GM23338 (cell line): ENCODE results near the gene BMPR2. TPM values are rescaled to one million over a fixed set of nuclear protein-coding genes. Genes with fewer than 3 reads are reported as not detected.

ENCODE experiments used
- ATAC-seq: fragments of 200-7000 bp; cut with Tn5 transposase; 3 replicates; pipeline ENCODE4 v1.9.1; 2020
- DNase-seq: peaks from one replicate; pipeline ENCODE4 v3.0.0-alpha.2; 2015; ENCODE audit warnings: low spot score
- H2AFZ ChIP-seq: fragments of 200-600 bp; sonication (generic); 2 replicates; pipeline ENCODE4 v1.8.0; 2016; ENCODE audit warnings: antibody characterized with exemption, mild to moderate bottlenecking, moderate library complexity
- H3F3A ChIP-seq: fragments of 200-600 bp; sonication (generic); replicated peaks from 2 replicates; pipeline ENCODE4 v1.8.0; 2017; ENCODE audit warnings: antibody characterized with exemption, mixed run types, low read depth
- H3K27ac ChIP-seq: fragments of 200-600 bp; sonication (generic); 2 replicates; pipeline ENCODE4 v1.6.1; 2016; ENCODE audit warnings: low read depth
- H3K27me3 ChIP-seq: fragments of 200-600 bp; sonication (generic); 2 replicates; pipeline ENCODE4 v1.8.0; 2016; ENCODE audit warnings: mild to moderate bottlenecking, mixed run types, moderate library complexity; ENCODE audit not compliant: insufficient read depth
- H3K36me3 ChIP-seq: fragments of 200-600 bp; sonication (generic); 2 replicates; pipeline ENCODE4 v1.8.0; 2016; ENCODE audit warnings: mild to moderate bottlenecking; ENCODE audit not compliant: insufficient read depth
- H3K4me1 ChIP-seq: fragments of 200-600 bp; sonication (generic); 2 replicates; pipeline ENCODE4 v1.8.0; 2016; ENCODE audit warnings: mild to moderate bottlenecking, moderate library complexity; ENCODE audit not compliant: insufficient read depth
- H3K4me2 ChIP-seq: fragments of 200-600 bp; sonication (generic); 2 replicates; pipeline ENCODE4 v1.7.1; 2017; ENCODE audit warnings: mixed run types
- H3K4me3 ChIP-seq: fragments of 200-600 bp; sonication (generic); 2 replicates; pipeline ENCODE4 v1.6.1; 2016; ENCODE audit warnings: mixed run types
- H3K79me2 ChIP-seq: fragments of 200-600 bp; sonication (generic); replicated peaks from 2 replicates; pipeline ENCODE4 v1.8.0; 2017; ENCODE audit warnings: mild to moderate bottlenecking; ENCODE audit not compliant: insufficient read depth
- H3K9me2 ChIP-seq: fragments of 200-600 bp; sonication (generic); 2 replicates; pipeline ENCODE4 v1.8.0; 2017; ENCODE audit not compliant: insufficient read depth
- H4K20me1 ChIP-seq: fragments of 200-600 bp; sonication (generic); replicated peaks from 2 replicates; pipeline ENCODE4 v1.8.0; 2017; ENCODE audit warnings: mild to moderate bottlenecking; ENCODE audit not compliant: insufficient read depth
- H3K27ac Mint-ChIP-seq: 2 replicates; pipeline ENCODE4 v1.8.0; 2020; ENCODE audit warnings: inconsistent platforms, mild to moderate bottlenecking, moderate library complexity, mixed read lengths
- H3K27me3 Mint-ChIP-seq: 3 replicates; pipeline ENCODE4 v1.8.0; 2022; ENCODE audit warnings: low read depth, mild to moderate bottlenecking, moderate library complexity, mixed read lengths, inconsistent platforms; ENCODE audit not compliant: insufficient read depth, poor library complexity
- H3K36me3 Mint-ChIP-seq: 3 replicates; pipeline ENCODE4 v1.8.0; 2021; ENCODE audit warnings: low read depth, mild to moderate bottlenecking, inconsistent platforms, moderate library complexity, mixed read lengths
- H3K4me1 Mint-ChIP-seq: 3 replicates; pipeline ENCODE4 v1.8.0; 2020; ENCODE audit warnings: mild to moderate bottlenecking, inconsistent platforms, mixed read lengths
- H3K4me3 Mint-ChIP-seq: 3 replicates; pipeline ENCODE4 v1.8.0; 2021; ENCODE audit warnings: moderate library complexity, mild to moderate bottlenecking, inconsistent platforms, mixed read lengths
- H3K9me3 Mint-ChIP-seq: 3 replicates; pipeline ENCODE4 v1.8.0; 2020; ENCODE audit warnings: moderate library complexity, mild to moderate bottlenecking, inconsistent platforms, mixed read lengths
- CREB1 ChIP-seq: fragments of 250-450 bp; sonication (Bioruptor Pico); IDR thresholded peaks from 2 replicates; pipeline ENCODE4 v1.5.0; 2020; ENCODE audit warnings: low read depth, mild to moderate bottlenecking, moderate library complexity
- EZH2phosphoT487 ChIP-seq: fragments of 200-600 bp; sonication (generic); IDR thresholded peaks from one replicate; pipeline ENCODE4 v1.8.1; 2018; ENCODE audit warnings: antibody characterized with exemption; ENCODE audit not compliant: unreplicated experiment
- JUNB ChIP-seq: IDR thresholded peaks from one replicate; pipeline ENCODE4 v1.6.1; 2016; ENCODE audit warnings: antibody characterized with exemption; ENCODE audit not compliant: unreplicated experiment
- NANOG ChIP-seq: IDR thresholded peaks from 2 replicates; pipeline ENCODE4 v1.6.1; 2016; ENCODE audit warnings: antibody characterized with exemption, borderline replicate concordance
- STAT1 ChIP-seq: IDR thresholded peaks from one replicate; pipeline ENCODE4 v1.6.1; 2016; ENCODE audit warnings: antibody characterized with exemption; ENCODE audit not compliant: unreplicated experiment
- ZNF114 ChIP-seq: fragments of 250-450 bp; sonication (Bioruptor Pico); IDR thresholded peaks from 2 replicates; pipeline ENCODE4 v1.5.0; 2020; ENCODE audit warnings: mild to moderate bottlenecking, moderate library complexity
- polyA plus RNA-seq: library from polyadenylated mRNA; unstranded; fragments of >200 nt; fragmentation: Nextera tagmentation; extraction: Ambion mirVana; gene quantifications from 2 replicates; pipeline ENCODE4 v1.2.1, GENCODE V29; 2016
- total RNA-seq: library from RNA; depleted of rRNA; stranded (reverse); fragments of >200 nt; shearing (Covaris generic); gene quantifications from 2 replicates; pipeline ENCODE4 v1.2.3, GENCODE V29; 2014
- TF ChIP-seq, protein P1 (sequence below): fragments of 250-450 bp; sonication (Bioruptor Pico); IDR thresholded peaks from 2 replicates; pipeline ENCODE4 v1.5.0; 2020; ENCODE audit warnings: mild to moderate bottlenecking, moderate library complexity
- TF ChIP-seq, protein P2 (sequence below): IDR thresholded peaks from 2 replicates; pipeline ENCODE4 v1.6.1; 2016; ENCODE audit warnings: antibody characterized with exemption
- TF ChIP-seq, protein P3 (sequence below): IDR thresholded peaks from one replicate; pipeline ENCODE4 v1.6.1; 2018; ENCODE audit warnings: antibody characterized with exemption; ENCODE audit not compliant: unreplicated experiment

Gene BMPR2
- total and polyA plus RNA-seq, 2 experiments from 2014 or later: 6.7 to 21.6 TPM

DNA sequence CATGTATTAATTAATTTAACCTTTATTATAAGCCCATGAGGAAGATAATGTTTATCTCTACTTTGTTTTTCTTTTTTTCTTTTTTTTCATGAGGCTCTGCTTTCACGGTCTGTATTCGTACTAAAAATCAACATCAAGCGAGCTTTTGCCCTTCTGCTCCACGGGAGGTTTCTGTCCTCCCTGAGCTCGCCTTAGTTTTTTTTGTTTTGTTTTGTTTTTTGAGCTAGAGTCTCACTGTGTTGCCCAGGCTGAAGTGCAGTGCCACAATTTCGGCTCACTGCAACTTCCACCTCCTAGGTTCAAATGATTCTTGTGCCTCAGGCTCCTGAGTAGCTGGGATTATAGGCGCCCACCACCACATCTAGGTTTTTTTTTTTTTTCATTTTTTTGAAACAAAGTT lies 29.9 kb upstream of the BMPR2 start:
- TF ChIP-seq, protein P1, sequence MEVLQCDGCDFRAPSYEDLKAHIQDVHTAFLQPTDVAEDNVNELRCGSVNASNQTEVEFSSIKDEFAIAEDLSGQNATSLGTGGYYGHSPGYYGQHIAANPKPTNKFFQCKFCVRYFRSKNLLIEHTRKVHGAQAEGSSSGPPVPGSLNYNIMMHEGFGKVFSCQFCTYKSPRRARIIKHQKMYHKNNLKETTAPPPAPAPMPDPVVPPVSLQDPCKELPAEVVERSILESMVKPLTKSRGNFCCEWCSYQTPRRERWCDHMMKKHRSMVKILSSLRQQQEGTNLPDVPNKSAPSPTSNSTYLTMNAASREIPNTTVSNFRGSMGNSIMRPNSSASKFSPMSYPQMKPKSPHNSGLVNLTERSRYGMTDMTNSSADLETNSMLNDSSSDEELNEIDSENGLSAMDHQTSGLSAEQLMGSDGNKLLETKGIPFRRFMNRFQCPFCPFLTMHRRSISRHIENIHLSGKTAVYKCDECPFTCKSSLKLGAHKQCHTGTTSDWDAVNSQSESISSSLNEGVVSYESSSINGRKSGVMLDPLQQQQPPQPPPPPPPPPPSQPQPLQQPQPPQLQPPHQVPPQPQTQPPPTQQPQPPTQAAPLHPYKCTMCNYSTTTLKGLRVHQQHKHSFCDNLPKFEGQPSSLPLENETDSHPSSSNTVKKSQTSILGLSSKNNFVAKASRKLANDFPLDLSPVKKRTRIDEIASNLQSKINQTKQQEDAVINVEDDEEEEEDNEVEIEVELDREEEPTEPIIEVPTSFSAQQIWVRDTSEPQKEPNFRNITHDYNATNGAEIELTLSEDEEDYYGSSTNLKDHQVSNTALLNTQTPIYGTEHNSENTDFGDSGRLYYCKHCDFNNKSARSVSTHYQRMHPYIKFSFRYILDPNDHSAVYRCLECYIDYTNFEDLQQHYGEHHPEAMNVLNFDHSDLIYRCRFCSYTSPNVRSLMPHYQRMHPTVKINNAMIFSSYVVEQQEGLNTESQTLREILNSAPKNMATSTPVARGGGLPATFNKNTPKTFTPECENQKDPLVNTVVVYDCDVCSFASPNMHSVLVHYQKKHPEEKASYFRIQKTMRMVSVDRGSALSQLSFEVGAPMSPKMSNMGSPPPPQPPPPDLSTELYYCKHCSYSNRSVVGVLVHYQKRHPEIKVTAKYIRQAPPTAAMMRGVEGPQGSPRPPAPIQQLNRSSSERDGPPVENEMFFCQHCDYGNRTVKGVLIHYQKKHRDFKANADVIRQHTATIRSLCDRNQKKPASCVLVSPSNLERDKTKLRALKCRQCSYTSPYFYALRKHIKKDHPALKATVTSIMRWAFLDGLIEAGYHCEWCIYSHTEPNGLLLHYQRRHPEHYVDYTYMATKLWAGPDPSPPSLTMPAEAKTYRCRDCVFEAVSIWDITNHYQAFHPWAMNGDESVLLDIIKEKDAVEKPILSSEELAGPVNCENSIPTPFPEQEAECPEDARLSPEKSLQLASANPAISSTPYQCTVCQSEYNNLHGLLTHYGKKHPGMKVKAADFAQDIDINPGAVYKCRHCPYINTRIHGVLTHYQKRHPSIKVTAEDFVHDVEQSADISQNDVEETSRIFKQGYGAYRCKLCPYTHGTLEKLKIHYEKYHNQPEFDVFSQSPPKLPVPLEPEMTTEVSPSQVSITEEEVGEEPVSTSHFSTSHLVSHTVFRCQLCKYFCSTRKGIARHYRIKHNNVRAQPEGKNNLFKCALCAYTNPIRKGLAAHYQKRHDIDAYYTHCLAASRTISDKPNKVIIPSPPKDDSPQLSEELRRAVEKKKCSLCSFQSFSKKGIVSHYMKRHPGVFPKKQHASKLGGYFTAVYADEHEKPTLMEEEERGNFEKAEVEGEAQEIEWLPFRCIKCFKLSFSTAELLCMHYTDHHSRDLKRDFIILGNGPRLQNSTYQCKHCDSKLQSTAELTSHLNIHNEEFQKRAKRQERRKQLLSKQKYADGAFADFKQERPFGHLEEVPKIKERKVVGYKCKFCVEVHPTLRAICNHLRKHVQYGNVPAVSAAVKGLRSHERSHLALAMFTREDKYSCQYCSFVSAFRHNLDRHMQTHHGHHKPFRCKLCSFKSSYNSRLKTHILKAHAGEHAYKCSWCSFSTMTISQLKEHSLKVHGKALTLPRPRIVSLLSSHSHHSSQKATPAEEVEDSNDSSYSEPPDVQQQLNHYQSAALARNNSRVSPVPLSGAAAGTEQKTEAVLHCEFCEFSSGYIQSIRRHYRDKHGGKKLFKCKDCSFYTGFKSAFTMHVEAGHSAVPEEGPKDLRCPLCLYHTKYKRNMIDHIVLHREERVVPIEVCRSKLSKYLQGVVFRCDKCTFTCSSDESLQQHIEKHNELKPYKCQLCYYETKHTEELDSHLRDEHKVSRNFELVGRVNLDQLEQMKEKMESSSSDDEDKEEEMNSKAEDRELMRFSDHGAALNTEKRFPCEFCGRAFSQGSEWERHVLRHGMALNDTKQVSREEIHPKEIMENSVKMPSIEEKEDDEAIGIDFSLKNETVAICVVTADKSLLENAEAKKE (CRISPR knock-in tag): no peak
- TF ChIP-seq STAT1: no peak
- no peak for TF ChIP-seq NANOG
- no peak for TF ChIP-seq JUNB
- TF ChIP-seq CREB1: no peak
- no peak for TF ChIP-seq EZH2phosphoT487
- TF ChIP-seq, protein P2, sequence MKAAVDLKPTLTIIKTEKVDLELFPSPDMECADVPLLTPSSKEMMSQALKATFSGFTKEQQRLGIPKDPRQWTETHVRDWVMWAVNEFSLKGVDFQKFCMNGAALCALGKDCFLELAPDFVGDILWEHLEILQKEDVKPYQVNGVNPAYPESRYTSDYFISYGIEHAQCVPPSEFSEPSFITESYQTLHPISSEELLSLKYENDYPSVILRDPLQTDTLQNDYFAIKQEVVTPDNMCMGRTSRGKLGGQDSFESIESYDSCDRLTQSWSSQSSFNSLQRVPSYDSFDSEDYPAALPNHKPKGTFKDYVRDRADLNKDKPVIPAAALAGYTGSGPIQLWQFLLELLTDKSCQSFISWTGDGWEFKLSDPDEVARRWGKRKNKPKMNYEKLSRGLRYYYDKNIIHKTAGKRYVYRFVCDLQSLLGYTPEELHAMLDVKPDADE: no peak
- TF ChIP-seq, protein P3, sequence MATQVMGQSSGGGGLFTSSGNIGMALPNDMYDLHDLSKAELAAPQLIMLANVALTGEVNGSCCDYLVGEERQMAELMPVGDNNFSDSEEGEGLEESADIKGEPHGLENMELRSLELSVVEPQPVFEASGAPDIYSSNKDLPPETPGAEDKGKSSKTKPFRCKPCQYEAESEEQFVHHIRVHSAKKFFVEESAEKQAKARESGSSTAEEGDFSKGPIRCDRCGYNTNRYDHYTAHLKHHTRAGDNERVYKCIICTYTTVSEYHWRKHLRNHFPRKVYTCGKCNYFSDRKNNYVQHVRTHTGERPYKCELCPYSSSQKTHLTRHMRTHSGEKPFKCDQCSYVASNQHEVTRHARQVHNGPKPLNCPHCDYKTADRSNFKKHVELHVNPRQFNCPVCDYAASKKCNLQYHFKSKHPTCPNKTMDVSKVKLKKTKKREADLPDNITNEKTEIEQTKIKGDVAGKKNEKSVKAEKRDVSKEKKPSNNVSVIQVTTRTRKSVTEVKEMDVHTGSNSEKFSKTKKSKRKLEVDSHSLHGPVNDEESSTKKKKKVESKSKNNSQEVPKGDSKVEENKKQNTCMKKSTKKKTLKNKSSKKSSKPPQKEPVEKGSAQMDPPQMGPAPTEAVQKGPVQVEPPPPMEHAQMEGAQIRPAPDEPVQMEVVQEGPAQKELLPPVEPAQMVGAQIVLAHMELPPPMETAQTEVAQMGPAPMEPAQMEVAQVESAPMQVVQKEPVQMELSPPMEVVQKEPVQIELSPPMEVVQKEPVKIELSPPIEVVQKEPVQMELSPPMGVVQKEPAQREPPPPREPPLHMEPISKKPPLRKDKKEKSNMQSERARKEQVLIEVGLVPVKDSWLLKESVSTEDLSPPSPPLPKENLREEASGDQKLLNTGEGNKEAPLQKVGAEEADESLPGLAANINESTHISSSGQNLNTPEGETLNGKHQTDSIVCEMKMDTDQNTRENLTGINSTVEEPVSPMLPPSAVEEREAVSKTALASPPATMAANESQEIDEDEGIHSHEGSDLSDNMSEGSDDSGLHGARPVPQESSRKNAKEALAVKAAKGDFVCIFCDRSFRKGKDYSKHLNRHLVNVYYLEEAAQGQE: no peak
- no peak for TF ChIP-seq ZNF114 (CRISPR knock-in tag)
- Mint-ChIP-seq H3K27ac (no peak overlapping the region), H3K27me3 (peaks cover 2% of the 10 kb centered on the region), H3K9me3 (no peaks in the 10 kb centered on the region), H3K36me3 (no peaks in the 10 kb centered on the region), H3K4me3 (no peak overlapping the region), H3K4me1 (peaks cover 9% of the 10 kb centered on the region; the same call in 2 of the 3 replicates)
- no peak for ATAC-seq
- DNase-seq: no peak
- H3K27me3 ChIP-seq: no peaks in the 10 kb centered on the region
- no peak overlapping the region for H3K4me3 ChIP-seq
- H3K4me2 ChIP-seq: no peak overlapping the region
- H3K79me2 ChIP-seq: no peaks in the 10 kb centered on the region
- H4K20me1 ChIP-seq: no peaks in the 10 kb centered on the region
- no peak overlapping the region for H2AFZ ChIP-seq
- H3K4me1 ChIP-seq: peaks cover 5% of the 10 kb centered on the region; the same call in 1 of the 2 replicates
- no peak overlapping the region for H3K27ac ChIP-seq
- H3F3A ChIP-seq: 0 out of 2 replicates have a peak, but pooled peaks cover 5% of the 10 kb centered on the region
- 0 out of 2 replicates have a peak, but pooled peaks cover 3% of the 10 kb centered on the region for H3K9me2 ChIP-seq
- H3K36me3 ChIP-seq: no peaks in the 10 kb centered on the region
